Endothelial cell of umbilical vein (primary cell): ENCODE data around the gene CEP152. TPM values are rescaled to one million over a fixed set of nuclear protein-coding genes. Genes with fewer than 3 reads are reported as not detected.

ENCODE experiments used
- BruUV-seq: library from RNA; stranded (reverse); fragments of 400-500 nt; replicated peaks from 2 replicates; lab custom pipeline; 2021; lab: Mats Ljungman, UMichigan
- CTCF ChIA-PET: fragments of 300-600, 350-600 bp; sonication (Branson Sonifier 250); formaldehyde crosslinking; loops from one replicate; lab custom pipeline; 2021; ENCODE audit warnings: antibody characterized with exemption, inconsistent platforms; lab: Charles Lee
- POLR2A ChIA-PET: fragments of 300-600, 350-600 bp; sonication (Branson Sonifier 250); formaldehyde crosslinking; loops from one replicate; lab custom pipeline; 2021; ENCODE audit warnings: antibody characterized with exemption, inconsistent platforms; lab: Charles Lee
- DNase-seq: peaks from one replicate; pipeline ENCODE4 v3.0.0-alpha.2; 2011; ENCODE audit warnings: low read depth, low spot score
- FAIRE-seq: peaks from 2 replicates; lab custom pipeline; 2011; peaks lifted over from hg19 to GRCh38; lab: Jason Lieb, UNC
- H2AFZ ChIP-seq: 2 replicates; pipeline ENCODE4 v1.6.0; 2012; ENCODE audit warnings: low read depth, low read length, control low read depth, inconsistent platforms
- H3K27ac ChIP-seq: 2 replicates; pipeline ENCODE4 v1.5.1; 2011; ENCODE audit warnings: low read depth, mild to moderate bottlenecking, control low read depth, low read length, moderate library complexity; ENCODE audit not compliant: insufficient read depth
- H3K27me3 ChIP-seq, 2 experiments: 2 replicates each; pipeline versions ENCODE4 v1.6.0 to v1.6.1; 2011; ENCODE audit warnings: low read length in 2 of 2, mixed read lengths in 1 of 2; ENCODE audit not compliant: control insufficient read depth in 2 of 2, insufficient read depth in 2 of 2
- H3K36me3 ChIP-seq, 2 experiments: 2 replicates in 1 of 2; 3 replicates in 1 of 2; pipeline ENCODE4 v1.5.1; 2011; ENCODE audit warnings: low read length in 2 of 2, mild to moderate bottlenecking in 1 of 2, moderate library complexity in 1 of 2; ENCODE audit not compliant: control insufficient read depth in 2 of 2, insufficient read depth in 2 of 2; ENCODE audit errors: extremely low read depth in 1 of 2
- H3K4me1 ChIP-seq: 3 replicates; pipeline ENCODE4 v1.5.1; 2011; ENCODE audit warnings: mild to moderate bottlenecking, low read length; ENCODE audit not compliant: control insufficient read depth, insufficient read depth; ENCODE audit errors: extremely low read depth
- H3K4me2 ChIP-seq: 2 replicates; pipeline ENCODE4 v1.6.1; 2011; ENCODE audit warnings: low read length, control low read depth, mixed read lengths; ENCODE audit not compliant: insufficient read depth
- H3K4me3 ChIP-seq, 3 experiments: fragments of 200-600 bp in 1 of 3; sonication (generic), shearing (Covaris generic) in 1 of 3; replicated peaks in 1 of 3; 2 replicates each; pipeline ENCODE4 v1.5.1; 2011 to 2016; ENCODE audit warnings: control low read depth in 3 of 3, low read length in 3 of 3, mild to moderate bottlenecking in 2 of 3, inconsistent platforms in 1 of 3, low read depth in 1 of 3, moderate library complexity in 1 of 3; ENCODE audit not compliant: insufficient read depth in 1 of 3
- H3K79me2 ChIP-seq: 2 replicates; pipeline ENCODE4 v1.6.0; 2012; ENCODE audit warnings: low read length, inconsistent platforms; ENCODE audit not compliant: control insufficient read depth, insufficient read depth
- H3K9ac ChIP-seq: replicated peaks from 2 replicates; pipeline ENCODE3; 2011; ENCODE audit warnings: low read length, control low read depth; ENCODE audit not compliant: insufficient read depth; ENCODE audit errors: extremely low read depth
- H3K9me1 ChIP-seq: replicated peaks from 3 replicates; pipeline ENCODE4 v1.6.0; 2011; ENCODE audit warnings: mild to moderate bottlenecking, low read length; ENCODE audit not compliant: control insufficient read depth, insufficient read depth; ENCODE audit errors: extremely low read depth
- H3K9me3 ChIP-seq: replicated peaks from 2 replicates; pipeline ENCODE4 v1.5.1; 2012; ENCODE audit warnings: low read length, inconsistent platforms; ENCODE audit not compliant: control insufficient read depth, insufficient read depth
- H4K20me1 ChIP-seq: replicated peaks from 2 replicates; pipeline ENCODE3; 2011; ENCODE audit warnings: mild to moderate bottlenecking, low read length; ENCODE audit not compliant: control insufficient read depth, insufficient read depth; ENCODE audit errors: extremely low read depth
- EZH2 ChIP-seq: IDR thresholded peaks from 2 replicates; pipeline ENCODE4 v1.6.1; 2012; ENCODE audit warnings: borderline replicate concordance, low read depth, mild to moderate bottlenecking, moderate library complexity, low read length, inconsistent platforms; ENCODE audit not compliant: severe bottlenecking
- FOS ChIP-seq: IDR thresholded peaks from 2 replicates; pipeline ENCODE4 v1.6.1; 2011; ENCODE audit warnings: mild to moderate bottlenecking, low read length, moderate library complexity, borderline replicate concordance; ENCODE audit not compliant: insufficient read depth
- GATA2 ChIP-seq: IDR thresholded peaks from 2 replicates; pipeline ENCODE4 v1.7.0; 2011; ENCODE audit warnings: low read depth, mild to moderate bottlenecking, moderate library complexity, mixed read lengths, low read length; ENCODE audit not compliant: insufficient read length, insufficient read depth
- JUN ChIP-seq: IDR thresholded peaks from 2 replicates; pipeline ENCODE4 v1.6.1; 2011; ENCODE audit warnings: borderline replicate concordance, low read depth; ENCODE audit not compliant: insufficient read length, insufficient read depth
- MYC ChIP-seq: IDR thresholded peaks from one replicate; pipeline ENCODE4 v1.6.1; 2011; ENCODE audit warnings: mild to moderate bottlenecking, low read depth, low read length
- POLR2A ChIP-seq: IDR thresholded peaks from 2 replicates; pipeline ENCODE4 v1.6.1; 2012; ENCODE audit warnings: low read depth, mild to moderate bottlenecking, control low read depth, low read length
- POLR2AphosphoS5 ChIP-seq: IDR thresholded peaks from 2 replicates; pipeline ENCODE4 v1.6.1; 2012; ENCODE audit warnings: low read depth, mild to moderate bottlenecking, control low read depth, low read length, moderate library complexity; ENCODE audit not compliant: insufficient read depth
- dilution Hi-C: fragments of 300-500 bp; cut with MboI; formaldehyde crosslinking; loops from one replicate; pipeline ENCODE4 v1.15.0; 2019; ENCODE audit warnings: low sequenced_read_pairs; ENCODE audit not compliant: extremely low pct_ligation_motif_present
- intact Hi-C: fragments of 100-400 bp; cut with micrococcal nuclease; formaldehyde crosslinking; loops from one replicate; pipeline ENCODE4 v1.10.0; 2022
- polyA plus RNA-seq, 4 experiments: library from polyadenylated mRNA; depleted of rRNA in 3 of 4; stranded (reverse) in 3 of 4; unstranded in 1 of 4; fragments of >200 nt; gene quantifications; 2 replicates each; pipeline versions ENCODE4 v1.2.1 to v1.2.3, GENCODE V29; 2011 to 2012; ENCODE audit warnings: missing spikeins in 1 of 4
- total RNA-seq: library from RNA; stranded (reverse); gene quantifications from 2 replicates; pipeline ENCODE4 v1.2.3, GENCODE V29; 2021
- TF ChIP-seq, protein P1 (sequence below): IDR thresholded peaks from 2 replicates; pipeline ENCODE4 v1.6.1; 2011; ENCODE audit not compliant: insufficient read depth, insufficient read length
- TF ChIP-seq, protein P2 (sequence below), 2 donors: IDR thresholded peaks; 1 replicate in 1 of 2; 2 replicates in 1 of 2; pipeline ENCODE4 v1.5.1; 2011; ENCODE audit warnings: low read length in 2 of 2, mild to moderate bottlenecking in 2 of 2, moderate library complexity in 2 of 2, control low read depth in 1 of 2, inconsistent platforms in 1 of 2, low read depth in 1 of 2; ENCODE audit not compliant: insufficient read depth in 1 of 2; ENCODE audit errors: extremely low read depth in 1 of 2

The CEP152 gene
- total and polyA plus RNA-seq, 2 donors (not counting 3 experiments of a cell fraction or from before 2014, with no cell fraction given), result 3.0 to 15.7 TPM

DNA sequence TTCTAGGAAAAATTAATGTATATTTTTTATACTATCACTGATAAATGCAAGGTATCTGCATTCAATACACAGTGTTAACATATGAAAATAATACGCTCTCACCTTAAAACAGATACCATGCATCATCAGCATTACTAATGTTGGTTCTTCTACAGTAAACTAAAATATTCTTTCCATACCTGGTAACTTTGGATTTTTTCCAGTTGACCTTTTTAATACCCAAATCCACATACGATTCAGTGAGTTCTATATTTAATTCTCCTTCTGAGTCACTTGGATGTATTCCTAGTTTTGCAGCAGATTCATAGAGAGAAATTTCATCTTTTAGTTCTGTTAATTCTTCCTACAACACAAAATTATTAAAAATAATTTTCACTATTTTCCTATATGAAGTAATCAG lies 29.9 kb downstream of the CEP152 start:
- H3K79me2 ChIP-seq, result no peaks in the 10 kb centered on the region
- no peaks in the 10 kb centered on the region for H3K27me3 ChIP-seq
- intact Hi-C loops (no loop called here), dilution Hi-C loops (no loop called here)
- H3K27ac ChIP-seq, result no peak overlapping the region
- no peak for DNase-seq
- ChIA-PET POLR2A (no interaction called here), CTCF (no interaction called here)
- H3K4me2 ChIP-seq, result no peak overlapping the region
- H3K4me1 ChIP-seq, result peaks cover under 1% of the 10 kb centered on the region
- FAIRE-seq, result no peak
- no peak overlapping the region for H3K4me3 ChIP-seq
- H4K20me1 ChIP-seq, result no peaks in the 10 kb centered on the region
- no peak overlapping the region for H2AFZ ChIP-seq
- H3K9me3 ChIP-seq, result no peaks in the 10 kb centered on the region
- H3K9me1 ChIP-seq, result peaks cover 2% of the 10 kb centered on the region
- no peak overlapping the region for H3K9ac ChIP-seq
- H3K36me3 ChIP-seq, result peaks cover 0 to 18% of the 10 kb centered on the region in 2 experiments
- TF ChIP-seq JUN, result no peak
- TF ChIP-seq, protein P1, sequence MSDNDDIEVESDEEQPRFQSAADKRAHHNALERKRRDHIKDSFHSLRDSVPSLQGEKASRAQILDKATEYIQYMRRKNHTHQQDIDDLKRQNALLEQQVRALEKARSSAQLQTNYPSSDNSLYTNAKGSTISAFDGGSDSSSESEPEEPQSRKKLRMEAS, result no peak
- no peak for TF ChIP-seq POLR2AphosphoS5
- TF ChIP-seq, protein P2, sequence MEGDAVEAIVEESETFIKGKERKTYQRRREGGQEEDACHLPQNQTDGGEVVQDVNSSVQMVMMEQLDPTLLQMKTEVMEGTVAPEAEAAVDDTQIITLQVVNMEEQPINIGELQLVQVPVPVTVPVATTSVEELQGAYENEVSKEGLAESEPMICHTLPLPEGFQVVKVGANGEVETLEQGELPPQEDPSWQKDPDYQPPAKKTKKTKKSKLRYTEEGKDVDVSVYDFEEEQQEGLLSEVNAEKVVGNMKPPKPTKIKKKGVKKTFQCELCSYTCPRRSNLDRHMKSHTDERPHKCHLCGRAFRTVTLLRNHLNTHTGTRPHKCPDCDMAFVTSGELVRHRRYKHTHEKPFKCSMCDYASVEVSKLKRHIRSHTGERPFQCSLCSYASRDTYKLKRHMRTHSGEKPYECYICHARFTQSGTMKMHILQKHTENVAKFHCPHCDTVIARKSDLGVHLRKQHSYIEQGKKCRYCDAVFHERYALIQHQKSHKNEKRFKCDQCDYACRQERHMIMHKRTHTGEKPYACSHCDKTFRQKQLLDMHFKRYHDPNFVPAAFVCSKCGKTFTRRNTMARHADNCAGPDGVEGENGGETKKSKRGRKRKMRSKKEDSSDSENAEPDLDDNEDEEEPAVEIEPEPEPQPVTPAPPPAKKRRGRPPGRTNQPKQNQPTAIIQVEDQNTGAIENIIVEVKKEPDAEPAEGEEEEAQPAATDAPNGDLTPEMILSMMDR (IDR thresholded peaks at IDR 0.05; ENCODE audit: extremely low read depth in 1 of 2, insufficient read depth in 1 of 2, low read depth in 1 of 2, low read length in 2 of 2), result no peak
- no peak for TF ChIP-seq POLR2A
- TF ChIP-seq FOS, result no peak
- TF ChIP-seq EZH2, result no peak
- TF ChIP-seq GATA2, result no peak
- TF ChIP-seq MYC, result no peak
- BruUV-seq, result no TSS peak
